HG03108 (cell line): ENCODE results near the gene MID1.

Source experiments
- ATAC-seq: cut with Tn5 transposase; IDR thresholded peaks from one replicate; pipeline ENCODE4 v1.9.1; 2021; ENCODE audit warnings: moderate library complexity; ENCODE audit not compliant: unreplicated experiment

The MID1 gene

GRCh38 chrX:10620121-10620699 lies at the start of gene MID1:
Gene MID1, minus strand, starts transcription at chrX:10620585. Its CDS starts 53,038 bp downstream, at chrX:10567547.
- ATAC-seq = no peak

GRCh38 chrX:10667143-10667542 lies 46.8 kb upstream of the MID1 start:
- no peak for ATAC-seq

- ATAC-seq = no peak
Measured at GRCh38 chrX:10666102-10666501, 45.7 kb upstream of the MID1 start.

- no peak for ATAC-seq
Measured at GRCh38 chrX:10665681-10666080, 45.3 kb upstream of the MID1 start.

- ATAC-seq = no peak
Measured at GRCh38 chrX:10660171-10660570, 39.8 kb upstream of the MID1 start.

- no peak for ATAC-seq
Measured at GRCh38 chrX:10656214-10656613, 35.8 kb upstream of the MID1 start.

GRCh38 chrX:10654960-10655359 lies 34.6 kb upstream of the MID1 start:
- no peak for ATAC-seq

GRCh38 chrX:10653302-10653701 lies 32.9 kb upstream of the MID1 start:
- no peak for ATAC-seq

GRCh38 chrX:10649265-10649664 lies 28.9 kb upstream of the MID1 start:
- ATAC-seq = no peak

- ATAC-seq = no peak
Measured at GRCh38 chrX:10648614-10649013, 28.2 kb upstream of the MID1 start.

- no peak for ATAC-seq
Measured at GRCh38 chrX:10636851-10637250, 16.5 kb upstream of the MID1 start.

GRCh38 chrX:10636337-10636736 lies 16.0 kb upstream of the MID1 start:
- ATAC-seq = no peak

GRCh38 chrX:10634392-10635161 lies 14.2 kb upstream of the MID1 start:
- ATAC-seq = no peak

- no peak for ATAC-seq
Measured at GRCh38 chrX:10633722-10634121, 13.3 kb upstream of the MID1 start.

- no peak for ATAC-seq
Measured at GRCh38 chrX:10631416-10632145, 11.2 kb upstream of the MID1 start.

- no peak for ATAC-seq
Measured at GRCh38 chrX:10630320-10630719, 9.9 kb upstream of the MID1 start.

- no peak for ATAC-seq
Measured at GRCh38 chrX:10629905-10630304, 9.5 kb upstream of the MID1 start.

- ATAC-seq = no peak
Measured at GRCh38 chrX:10628906-10629305, 8.5 kb upstream of the MID1 start.

GRCh38 chrX:10622197-10622596 lies 1.8 kb upstream of the MID1 start:
- no peak for ATAC-seq

- ATAC-seq = no peak
Measured at GRCh38 chrX:10619425-10620046, 849 bp downstream of the MID1 start.

GRCh38 chrX:10618961-10619360 lies 1.4 kb downstream of the MID1 start:
- no peak for ATAC-seq

GRCh38 chrX:10617999-10618351 lies 2.4 kb downstream of the MID1 start:
- ATAC-seq = no peak
